ENCODE results near the gene CBLN3. TPM values are rescaled to one million over a fixed set of nuclear protein-coding genes. Genes with fewer than 3 reads are reported as not detected.
"Not testable (repeated sequence)": the region's sequence is repeated elsewhere in the genome, so short reads cannot be mapped to it uniquely, and the experiment has no call there.

CBLN3 gene
- total and polyA plus RNA-seq, 2 experiments from 2014 or later, result 2.4 to 5.6 TPM

DNA sequence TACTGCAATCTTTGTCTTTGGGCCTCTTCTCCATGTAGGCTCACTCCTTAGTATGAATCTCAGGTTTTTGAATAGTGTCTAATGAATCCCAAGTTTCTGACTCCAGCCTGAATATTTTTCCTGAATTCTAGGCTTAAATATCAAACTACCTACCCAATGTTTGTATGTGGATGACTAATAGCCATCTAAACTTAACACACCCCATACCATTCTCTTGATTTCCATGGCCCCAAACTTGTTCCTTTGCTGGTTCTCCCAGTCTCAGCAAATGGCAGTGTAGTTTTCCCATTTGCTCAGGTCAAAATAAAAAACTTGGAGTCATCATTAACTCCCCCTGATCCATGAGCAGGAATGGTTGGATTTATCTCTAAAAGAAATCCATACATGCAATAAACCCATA, 31.9 kb upstream of the CBLN3 start:
- Histone ChIP-seq H3K27me3 (replicated peaks; ENCODE audit: insufficient read depth) (no peaks in the 10 kb centered on the region), H4K20me1 (ENCODE audit: insufficient read depth) (no peaks in the 10 kb centered on the region), H3K79me2 (ENCODE audit: insufficient read depth) (no peaks in the 10 kb centered on the region), H2AFZ (no peak overlapping the region), H3K9ac (no peak overlapping the region), H3K36me3 (ENCODE audit: low read depth) (no peaks in the 10 kb centered on the region), H3F3A (ENCODE audit: insufficient read depth) (no peaks in the 10 kb centered on the region; the same call in 1 of the 2 replicates), H3K9me2 (ENCODE audit: insufficient read depth) (peaks cover 3% of the 10 kb centered on the region; the same call in 1 of the 2 replicates), H3K4me1 (ENCODE audit: insufficient read depth) (no peaks in the 10 kb centered on the region), H3K9me3 (ENCODE audit: low read depth) (no peaks in the 10 kb centered on the region), H3K4me2 (ENCODE audit: unreplicated experiment) (no peak overlapping the region), H3K27ac (no peak overlapping the region), H3K4me3 (no peak overlapping the region)
- no peak for DNase-seq
- in situ Hi-C loops (cut with MboI), result no loop called here
- TF ChIP-seq EZH2phosphoT487 (IDR thresholded peaks at IDR 0.05; ENCODE audit: insufficient read depth, low read depth) (no peak), EZH2 (IDR thresholded peaks at IDR 0.05; ENCODE audit: insufficient read depth, poor library complexity, severe bottlenecking) (no peak)

DNA sequence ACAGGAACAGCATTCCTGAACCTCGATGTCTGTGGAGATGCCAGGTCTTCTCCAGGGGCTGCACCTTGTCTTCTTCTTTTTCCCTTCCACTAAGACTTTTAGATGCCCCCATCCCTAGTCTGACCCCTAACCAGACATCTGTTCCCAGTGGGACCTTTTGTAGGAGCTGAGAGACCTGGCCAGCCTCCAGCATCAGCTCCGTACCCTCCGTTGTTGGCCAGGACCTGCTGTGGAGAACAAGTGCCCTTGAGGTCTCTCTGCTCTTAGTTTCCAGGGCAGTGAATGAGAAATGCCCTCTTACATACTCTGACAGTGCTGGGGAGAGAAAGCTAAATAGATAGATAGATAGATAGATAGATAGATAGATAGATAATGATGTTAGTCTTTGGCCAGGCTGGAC, 29.9 kb upstream of the CBLN3 start:
- Histone ChIP-seq H3K79me2 (ENCODE audit: insufficient read depth) (no peaks in the 10 kb centered on the region), H3K27me3 (replicated peaks; ENCODE audit: insufficient read depth) (no peaks in the 10 kb centered on the region), H3K9me3 (ENCODE audit: low read depth) (no peaks in the 10 kb centered on the region), H3K27ac (no peak overlapping the region), H3K4me2 (ENCODE audit: unreplicated experiment) (no peak overlapping the region), H3K9me2 (ENCODE audit: insufficient read depth) (peaks cover 3% of the 10 kb centered on the region; the same call in 1 of the 2 replicates), H3K4me1 (ENCODE audit: insufficient read depth) (no peaks in the 10 kb centered on the region), H3K4me3 (no peak overlapping the region), H3K9ac (no peak overlapping the region), H3K36me3 (ENCODE audit: low read depth) (no peaks in the 10 kb centered on the region), H2AFZ (no peak overlapping the region), H3F3A (ENCODE audit: insufficient read depth) (no peaks in the 10 kb centered on the region; the same call in 1 of the 2 replicates), H4K20me1 (ENCODE audit: insufficient read depth) (no peaks in the 10 kb centered on the region)
- DNase-seq, result no peak
- TF ChIP-seq EZH2 (IDR thresholded peaks at IDR 0.05; ENCODE audit: insufficient read depth, poor library complexity, severe bottlenecking) (no peak), EZH2phosphoT487 (IDR thresholded peaks at IDR 0.05; ENCODE audit: insufficient read depth, low read depth) (no peak)
- 92 to 96% methylated on average over 3 of the region's 3 CpGs for WGBS, 2 experiments (ENCODE audit: low coverage in 1 of 2, low lambda C conversion rate in 2 of 2, missing lambda C conversion rate in 2 of 2)
- in situ Hi-C loops (cut with MboI), result no loop called here

DNA sequence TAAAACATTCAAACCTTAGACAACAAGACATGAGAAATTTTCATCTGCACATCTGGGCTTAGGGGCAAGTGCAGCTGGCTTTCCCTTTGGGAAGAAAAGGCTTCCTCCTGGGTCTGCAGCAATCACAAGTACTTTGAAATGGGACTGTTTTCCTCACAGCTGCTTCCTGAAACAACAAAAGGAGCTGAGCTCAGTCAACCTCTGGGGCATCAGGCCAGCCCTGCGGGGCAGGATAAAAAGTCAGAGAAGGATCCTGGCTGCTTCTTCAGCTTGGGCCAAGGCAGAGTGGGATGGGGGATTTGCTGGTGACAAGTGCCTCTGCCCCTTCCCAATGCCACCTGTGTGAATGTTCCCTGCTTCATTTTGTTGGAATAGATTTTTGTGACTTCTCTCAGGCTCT, 29.3 kb upstream of the CBLN3 start:
- TF ChIP-seq EZH2phosphoT487 (IDR thresholded peaks at IDR 0.05; ENCODE audit: insufficient read depth, low read depth) (no peak), EZH2 (IDR thresholded peaks at IDR 0.05; ENCODE audit: insufficient read depth, poor library complexity, severe bottlenecking) (no peak)
- Histone ChIP-seq H3K4me2 (ENCODE audit: unreplicated experiment) (no peak overlapping the region), H4K20me1 (ENCODE audit: insufficient read depth) (no peaks in the 10 kb centered on the region), H3K27me3 (replicated peaks; ENCODE audit: insufficient read depth) (no peaks in the 10 kb centered on the region), H3K36me3 (ENCODE audit: low read depth) (no peaks in the 10 kb centered on the region), H3K9me2 (ENCODE audit: insufficient read depth) (peaks cover 3% of the 10 kb centered on the region; the same call in 1 of the 2 replicates), H2AFZ (no peak overlapping the region), H3K27ac (no peak overlapping the region), H3F3A (ENCODE audit: insufficient read depth) (no peaks in the 10 kb centered on the region; the same call in 1 of the 2 replicates), H3K4me1 (ENCODE audit: insufficient read depth) (no peaks in the 10 kb centered on the region), H3K79me2 (ENCODE audit: insufficient read depth) (no peaks in the 10 kb centered on the region), H3K9me3 (ENCODE audit: low read depth) (no peaks in the 10 kb centered on the region), H3K9ac (no peak overlapping the region), H3K4me3 (no peak overlapping the region)
- in situ Hi-C loops (cut with MboI), result no loop called here
- 71 to 88% methylated on average over 1 of the region's 1 CpG for WGBS, 2 experiments (ENCODE audit: low coverage in 1 of 2, low lambda C conversion rate in 2 of 2, missing lambda C conversion rate in 2 of 2)
- no peak for DNase-seq

DNA sequence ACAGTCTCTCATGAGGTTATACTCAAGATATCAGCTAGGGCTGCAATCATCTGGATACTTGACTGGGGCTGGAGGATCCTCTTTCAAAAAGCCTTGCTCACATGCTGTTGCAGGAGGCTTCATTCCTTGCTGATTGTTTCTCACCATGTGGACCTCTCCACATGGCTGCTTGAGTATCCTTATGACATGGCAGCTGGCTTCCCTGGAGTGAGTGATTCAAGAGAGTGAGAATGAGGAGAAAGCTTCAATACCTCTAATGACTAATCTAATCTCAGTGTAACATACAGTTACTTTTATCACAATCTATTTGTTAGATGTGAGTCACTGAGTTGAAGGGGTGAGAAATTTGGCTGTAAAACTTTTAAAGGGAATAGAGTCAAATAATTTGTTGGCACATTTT, 27.5 kb upstream of the CBLN3 start:
- H3K9ac ChIP-seq, result no peak overlapping the region
- DNase-seq, result peak; percentile 18
- no peaks in the 10 kb centered on the region for H3K9me3 ChIP-seq (ENCODE audit: low read depth)
- H3K4me3 ChIP-seq, result no peak overlapping the region
- TF ChIP-seq EZH2 (IDR thresholded peaks at IDR 0.05; ENCODE audit: insufficient read depth, poor library complexity, severe bottlenecking) (no peak), EZH2phosphoT487 (IDR thresholded peaks at IDR 0.05; ENCODE audit: insufficient read depth, low read depth) (no peak)
- H2AFZ ChIP-seq, result no peak overlapping the region
- H3K79me2 ChIP-seq (ENCODE audit: insufficient read depth), result no peaks in the 10 kb centered on the region
- H3K27me3 ChIP-seq (replicated peaks; ENCODE audit: insufficient read depth), result no peaks in the 10 kb centered on the region
- H3K4me1 ChIP-seq (ENCODE audit: insufficient read depth), result no peaks in the 10 kb centered on the region
- no peaks in the 10 kb centered on the region; the same call in 1 of the 2 replicates for H3F3A ChIP-seq (ENCODE audit: insufficient read depth)
- no peak overlapping the region for H3K27ac ChIP-seq
- in situ Hi-C loops (cut with MboI), result no loop called here
- no peaks in the 10 kb centered on the region for H3K9me2 ChIP-seq (ENCODE audit: insufficient read depth)
- no peak overlapping the region for H3K4me2 ChIP-seq (ENCODE audit: unreplicated experiment)
- H3K36me3 ChIP-seq (ENCODE audit: low read depth), result no peaks in the 10 kb centered on the region
- no peaks in the 10 kb centered on the region for H4K20me1 ChIP-seq (ENCODE audit: insufficient read depth)

DNA sequence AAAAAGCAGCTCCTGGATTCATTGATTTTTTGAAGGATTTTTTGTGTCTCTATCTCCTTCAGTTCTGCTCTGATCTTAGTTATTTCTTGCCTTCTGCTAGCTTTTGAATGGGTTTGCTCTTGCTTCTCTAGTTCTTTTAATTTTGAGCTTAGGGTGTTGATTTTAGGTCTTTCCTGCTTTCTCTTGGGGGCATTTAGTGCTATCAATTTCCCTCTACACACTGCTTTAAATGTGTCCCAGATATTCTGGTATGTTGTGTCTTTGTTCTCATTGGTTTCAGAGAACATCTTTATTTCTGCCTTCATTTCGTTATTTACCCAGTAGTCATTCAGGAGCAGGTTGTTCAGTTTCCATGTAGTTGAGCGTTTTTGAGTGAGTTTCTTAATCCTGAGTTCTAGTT, 21.4 kb upstream of the CBLN3 start:
- H3K36me3 ChIP-seq (ENCODE audit: low read depth); in situ Hi-C loops (cut with MboI); H3K79me2 ChIP-seq (ENCODE audit: insufficient read depth); H3K4me1 ChIP-seq (ENCODE audit: insufficient read depth); H4K20me1 ChIP-seq (ENCODE audit: insufficient read depth); H3K4me2 ChIP-seq (ENCODE audit: unreplicated experiment); H3K27ac ChIP-seq; H3K9me3 ChIP-seq (ENCODE audit: low read depth); DNase-seq; H3K4me3 ChIP-seq; H3K9ac ChIP-seq; H3K9me2 ChIP-seq (ENCODE audit: insufficient read depth); H2AFZ ChIP-seq; H3F3A ChIP-seq (ENCODE audit: insufficient read depth); H3K27me3 ChIP-seq (replicated peaks; ENCODE audit: insufficient read depth): not testable (repeated sequence)
- WGBS, 2 experiments (ENCODE audit: low coverage in 1 of 2, low lambda C conversion rate in 2 of 2, missing lambda C conversion rate in 2 of 2), result 53 to 55% methylated on average over 2 of the region's 2 CpGs

Measured in GM23248 (cell line).